Non-pigmented ciliary epithelial cell (primary cell): ENCODE data around the gene SLC25A25.
"Not testable (repeated sequence)": the region's sequence is repeated elsewhere in the genome, so short reads cannot be mapped to it uniquely, and the experiment has no call there.

Experiments used
- DNase-seq: peaks from one replicate; pipeline ENCODE4 v3.0.0-alpha.2; 2010; ENCODE audit warnings: low read depth

SLC25A25 gene

GRCh38 chr9:128109050-128109709 lies 41.1 kb downstream of the SLC25A25 start:
- no peak for DNase-seq

DNA sequence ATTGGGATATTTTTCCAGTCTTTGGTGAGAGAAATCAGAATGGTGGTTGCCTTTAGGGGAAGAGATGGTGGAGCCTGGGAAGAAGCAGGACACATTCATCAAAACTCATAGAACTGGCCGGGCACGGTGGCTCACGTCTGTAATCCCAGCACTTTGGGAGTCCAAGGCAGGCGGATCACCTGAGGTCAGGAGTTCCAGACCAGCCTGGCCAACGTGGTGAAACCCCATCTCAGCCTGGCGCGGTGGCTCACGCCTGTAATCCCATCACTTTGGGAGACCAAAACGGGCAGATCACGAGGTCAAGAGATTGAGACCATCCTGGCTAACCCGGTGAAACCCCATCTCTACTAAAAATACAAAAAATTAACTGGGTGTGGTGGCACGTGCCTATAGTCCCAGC lies 43.7 kb downstream of the SLC25A25 start:
- DNase-seq, result not testable (repeated sequence)

DNA sequence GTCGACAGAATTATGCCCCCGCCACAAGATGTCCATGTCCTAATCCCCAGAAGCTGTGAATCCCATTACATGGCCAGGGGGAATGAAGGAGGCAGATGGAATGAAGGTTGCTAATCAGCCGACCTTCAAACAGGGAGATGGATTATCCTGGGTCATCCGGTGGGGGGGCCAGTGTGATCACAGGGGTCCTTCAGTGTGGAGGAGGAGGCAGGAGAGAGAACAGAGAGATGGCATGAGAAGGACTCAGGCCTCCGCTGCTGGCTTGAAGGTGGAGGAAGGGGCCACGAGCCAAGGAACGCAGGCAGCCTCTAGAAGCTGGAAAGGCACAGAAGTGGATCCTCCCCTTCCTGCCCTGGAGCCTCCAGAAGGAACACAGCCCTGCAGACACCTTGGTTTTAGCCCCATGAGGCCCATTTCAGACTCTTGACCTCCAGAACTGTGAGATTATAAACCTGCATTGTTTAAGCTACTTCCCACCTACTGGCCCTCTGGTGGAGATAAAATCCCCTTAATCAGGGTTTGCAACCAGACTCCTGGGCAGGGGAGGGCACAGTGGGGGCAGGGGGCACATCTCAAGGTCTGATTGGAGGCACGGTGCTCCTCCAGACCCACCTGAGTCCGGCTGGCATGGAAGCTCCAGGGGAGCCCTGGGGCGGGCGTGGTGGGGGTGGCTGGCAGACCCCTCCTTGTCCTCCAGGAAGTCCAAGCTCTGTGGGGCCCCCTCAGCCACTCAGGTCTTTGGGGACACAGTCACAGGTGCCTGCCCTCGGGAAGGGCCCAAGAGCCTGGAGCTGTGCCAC lies 45.7 kb downstream of the SLC25A25 start:
- no peak for DNase-seq

- DNase-seq, result no peak
Observed at GRCh38 chr9:128114326-128115186, 46.5 kb downstream of the SLC25A25 start.

GRCh38 chr9:128115187-128116103 lies 47.4 kb downstream of the SLC25A25 start:
- DNase-seq, result no peak

DNA sequence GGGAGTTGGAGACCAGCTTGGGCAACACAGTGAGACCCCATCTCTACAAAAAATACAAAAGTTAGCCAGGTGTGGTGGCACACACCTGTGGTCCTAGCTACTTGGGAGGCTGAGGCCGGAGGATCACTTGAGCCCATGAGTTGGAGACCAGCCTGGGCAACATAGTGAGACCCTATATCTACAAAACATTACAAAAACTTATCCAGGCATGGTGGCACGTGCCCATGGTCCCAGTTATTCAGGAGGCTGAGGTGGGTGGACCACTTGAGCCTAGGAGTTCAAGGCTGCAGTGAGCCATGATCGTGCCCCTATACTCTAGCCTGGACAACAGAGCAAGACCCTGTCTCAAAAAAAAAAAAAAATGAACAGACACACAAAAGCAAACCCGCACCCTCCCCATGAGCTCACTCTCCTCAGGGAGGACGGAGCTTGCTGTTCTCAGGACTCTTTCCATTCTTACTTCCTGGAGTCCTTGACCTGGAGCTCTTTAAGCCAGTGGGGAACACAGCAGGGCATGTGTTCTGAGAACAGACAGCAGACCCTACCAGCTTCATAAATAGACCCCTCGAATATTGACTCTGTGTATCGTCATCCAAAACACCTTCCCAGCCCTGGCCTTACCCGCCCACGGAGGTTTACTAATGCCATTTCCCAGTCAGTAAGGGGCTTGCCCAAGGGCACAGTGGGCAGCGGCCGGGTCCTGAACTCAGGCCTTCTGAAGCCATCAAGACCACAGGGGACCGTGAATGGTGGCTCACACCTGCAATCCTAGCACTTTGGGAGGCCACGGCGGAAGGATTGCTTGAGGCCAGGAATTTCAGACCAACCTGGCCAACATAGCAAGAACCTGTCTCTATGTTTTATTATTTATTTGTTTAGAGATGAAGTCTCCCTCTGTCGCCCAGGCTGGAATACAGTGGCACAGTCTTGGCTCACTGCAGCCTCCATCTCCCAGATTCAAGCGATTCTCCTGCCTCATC lies 48.4 kb downstream of the SLC25A25 start:
- DNase-seq, result no peak

DNA sequence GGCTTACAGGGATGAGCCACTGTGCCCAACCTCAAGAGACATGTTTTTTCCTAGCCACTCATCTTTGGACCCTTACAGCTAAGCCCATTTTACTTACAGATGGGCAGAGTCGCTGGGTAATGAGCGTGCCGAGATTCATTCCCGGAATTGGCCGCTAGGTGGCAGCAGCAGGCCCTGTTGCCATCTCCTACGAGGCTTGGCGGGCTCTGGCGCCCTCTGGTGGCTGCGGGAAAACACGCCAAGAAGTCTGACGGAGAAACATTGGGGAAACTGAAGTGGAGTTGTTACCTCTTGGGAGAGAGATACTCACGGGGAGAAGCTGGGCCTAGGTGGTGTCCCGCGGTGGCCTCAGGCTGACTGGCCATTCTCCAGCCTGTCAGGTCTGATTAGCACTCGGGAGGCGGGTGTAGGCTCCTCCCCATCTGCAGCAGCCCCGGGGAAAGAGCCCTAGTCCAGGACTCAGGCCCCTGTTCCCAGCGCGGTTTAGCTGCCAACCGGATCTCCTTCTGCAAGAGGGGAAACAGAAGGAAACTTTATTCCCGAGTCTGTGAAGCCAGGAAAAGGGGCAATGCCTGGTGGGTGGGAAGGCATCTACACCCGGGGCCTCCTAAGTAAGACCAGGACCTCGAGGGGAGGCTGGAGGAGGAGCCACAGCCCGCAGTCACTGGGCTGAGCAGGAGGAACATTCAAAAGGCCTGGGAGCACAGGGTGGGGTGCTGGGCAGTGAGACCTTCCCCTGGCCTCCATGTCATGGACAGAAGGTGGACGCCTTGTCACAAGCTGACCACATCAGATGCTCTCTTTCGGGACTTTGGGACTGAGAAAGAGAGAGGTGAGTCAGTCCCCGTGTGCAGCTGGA lies 49.8 kb downstream of the SLC25A25 start:
- DNase-seq, result no peak

- DNase-seq, result no peak
Observed at GRCh38 chr9:128118472-128118857, 50.4 kb downstream of the SLC25A25 start.

- no peak for DNase-seq
Observed at GRCh38 chr9:128118971-128119665, 51.1 kb downstream of the SLC25A25 start.

- no peak for DNase-seq
Observed at GRCh38 chr9:128120061-128120740, 52.2 kb downstream of the SLC25A25 start.

DNA sequence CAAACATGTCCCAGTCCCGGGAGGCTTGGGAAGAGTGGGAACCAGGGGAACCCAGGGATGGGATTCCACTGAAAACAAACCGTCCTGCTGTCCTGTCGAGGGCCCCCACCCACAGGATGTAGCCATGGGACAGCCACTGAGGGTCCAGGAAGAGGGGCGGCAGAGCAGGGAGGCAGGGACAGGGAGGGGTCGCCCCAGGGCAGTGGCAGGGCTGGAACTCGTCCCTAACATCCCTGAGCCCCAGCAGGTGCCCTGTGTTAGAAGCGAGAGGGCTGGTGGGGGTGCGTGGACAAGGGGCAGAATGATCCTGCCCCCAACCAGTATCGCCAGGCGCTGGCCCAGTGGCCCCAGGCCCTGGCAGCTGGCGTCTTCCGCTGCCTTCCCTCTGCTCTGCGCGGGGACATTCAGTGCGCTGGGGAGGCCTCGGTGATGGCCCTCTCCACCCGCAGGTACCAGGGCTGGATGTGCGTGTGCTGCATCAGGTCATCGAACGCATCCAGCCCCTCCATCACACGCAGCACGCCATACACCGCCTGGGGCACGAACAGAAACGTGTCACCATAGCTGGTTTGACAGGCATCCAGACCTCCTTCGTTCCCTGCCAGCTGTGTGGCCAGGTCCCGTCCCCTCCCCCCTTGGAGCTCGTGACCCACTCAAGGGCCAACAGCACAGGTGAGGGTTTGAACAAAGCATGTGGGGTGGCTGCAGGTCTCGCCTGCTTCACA lies 52.9 kb downstream of the SLC25A25 start:
- no peak for DNase-seq

GRCh38 chr9:128121466-128121810 lies 53.4 kb downstream of the SLC25A25 start:
- no peak for DNase-seq

DNA sequence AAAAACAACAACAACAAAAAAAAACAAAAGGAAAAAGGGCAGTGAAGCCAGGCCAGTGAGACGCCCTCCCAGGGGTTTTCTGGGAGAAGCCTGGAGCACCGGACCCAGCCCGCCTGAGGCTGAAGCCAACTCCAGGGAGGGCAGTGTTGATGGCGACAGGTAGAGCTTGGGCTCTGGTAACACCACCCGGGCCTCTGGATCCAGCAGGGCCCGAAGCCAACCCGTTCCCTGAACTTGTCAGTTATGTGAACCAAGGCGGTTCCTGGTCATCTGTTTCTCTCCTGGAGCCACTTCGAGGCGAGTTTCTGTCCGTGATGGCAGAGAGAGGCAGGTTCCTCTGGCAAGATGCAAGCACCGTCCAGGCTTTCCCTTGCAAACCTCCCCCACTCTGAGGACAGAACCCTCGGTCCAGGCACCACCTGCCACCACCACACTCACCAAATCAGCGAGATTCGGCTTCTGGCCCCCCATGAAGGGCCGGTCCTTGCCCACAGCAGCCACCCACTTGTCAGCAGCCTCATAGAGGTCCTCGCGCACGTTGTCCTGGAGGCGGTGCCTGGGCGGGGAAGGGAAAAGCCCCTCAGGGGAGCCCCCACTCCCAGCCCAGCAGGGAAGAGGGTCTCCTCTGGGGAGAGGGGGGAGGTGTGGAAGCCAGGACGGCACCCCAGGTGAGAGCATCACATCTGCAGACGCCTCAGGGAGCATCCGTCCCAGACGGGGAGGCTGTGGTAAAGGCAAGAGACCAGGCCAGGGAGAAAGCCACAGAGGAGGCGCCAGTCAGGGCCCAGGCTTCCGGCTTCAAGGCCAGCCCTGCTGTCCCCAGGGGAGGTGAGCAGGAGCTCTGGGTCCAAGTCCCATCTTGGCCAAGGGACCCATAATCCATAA lies 54.1 kb downstream of the SLC25A25 start:
- no peak for DNase-seq

DNA sequence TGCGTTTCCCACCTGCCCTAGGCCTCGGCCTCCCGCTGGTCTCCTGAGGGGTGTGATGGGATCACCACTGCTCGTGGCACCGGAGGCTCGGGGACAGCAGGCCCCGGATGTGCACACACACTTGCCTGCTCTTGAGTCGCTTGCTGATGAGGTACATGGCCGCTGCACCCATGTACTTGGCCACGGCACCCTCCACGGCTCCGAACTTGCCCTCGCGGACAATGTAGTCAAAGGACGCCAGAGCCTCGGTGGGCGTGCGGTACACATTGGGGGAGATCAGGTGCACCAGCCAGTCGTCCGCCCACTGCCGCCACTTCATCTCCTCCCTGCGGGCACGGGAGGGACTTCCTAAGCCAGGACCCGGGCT lies 54.8 kb downstream of the SLC25A25 start:
- no peak for DNase-seq

- no peak for DNase-seq
Observed at GRCh38 chr9:128123451-128124080, 55.5 kb downstream of the SLC25A25 start.

GRCh38 chr9:128124451-128124850 lies 56.4 kb downstream of the SLC25A25 start:
- DNase-seq, result no peak
